Stimulated activated CD4-positive, alpha-beta T cell treated with anti-CD3 and anti-CD28 coated beads, Interleukin-15, amount 100 ng/mL, for 24 hours (primary cell): ENCODE results near the gene EEF1A1.
"Not testable (repeated sequence)": the region's sequence is repeated elsewhere in the genome, so short reads cannot be mapped to it uniquely, and the experiment has no call there.

Source experiments
- DNase-seq: peaks from one replicate; pipeline ENCODE4 v3.0.0-alpha.2; 2020

EEF1A1 gene

DNA sequence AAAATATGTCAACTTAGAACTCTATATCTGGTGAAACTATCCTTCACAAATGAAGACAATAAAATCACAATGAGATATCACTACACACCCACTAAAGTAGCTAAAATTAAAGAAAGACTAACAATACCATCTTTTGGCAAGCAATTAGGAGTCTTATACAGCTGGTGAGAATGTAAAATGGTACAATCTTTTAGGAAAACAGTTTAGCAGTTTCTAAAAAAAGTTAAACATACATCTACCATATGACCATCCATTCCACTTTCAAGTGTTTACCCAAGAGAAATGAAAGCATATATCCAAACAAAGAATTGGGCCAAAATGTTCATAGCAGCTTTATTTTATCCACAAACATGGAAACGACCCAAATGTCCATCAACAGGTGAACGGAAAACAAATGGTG, 13.8 kb upstream of the EEF1A1 start:
- DNase-seq, result no peak

DNA sequence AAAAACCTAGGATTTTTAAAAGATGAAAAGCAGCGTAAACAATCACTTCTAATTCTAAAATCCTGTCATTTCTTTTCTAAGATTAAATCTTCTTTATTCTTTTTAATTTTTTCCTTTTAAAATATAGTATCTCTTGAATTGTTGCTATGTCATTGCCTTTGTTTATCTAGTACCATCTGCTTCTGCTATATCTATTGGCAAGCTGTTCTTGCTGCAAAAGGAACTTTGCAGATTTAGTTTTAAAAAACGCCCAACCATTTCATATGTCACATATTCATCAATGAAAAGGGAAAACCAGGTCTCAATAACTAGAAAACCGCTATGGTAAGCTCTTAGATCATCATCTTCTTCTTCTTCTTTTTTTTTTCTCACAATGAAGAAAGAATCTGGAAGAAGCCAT, 11.5 kb upstream of the EEF1A1 start:
- no peak for DNase-seq

DNA sequence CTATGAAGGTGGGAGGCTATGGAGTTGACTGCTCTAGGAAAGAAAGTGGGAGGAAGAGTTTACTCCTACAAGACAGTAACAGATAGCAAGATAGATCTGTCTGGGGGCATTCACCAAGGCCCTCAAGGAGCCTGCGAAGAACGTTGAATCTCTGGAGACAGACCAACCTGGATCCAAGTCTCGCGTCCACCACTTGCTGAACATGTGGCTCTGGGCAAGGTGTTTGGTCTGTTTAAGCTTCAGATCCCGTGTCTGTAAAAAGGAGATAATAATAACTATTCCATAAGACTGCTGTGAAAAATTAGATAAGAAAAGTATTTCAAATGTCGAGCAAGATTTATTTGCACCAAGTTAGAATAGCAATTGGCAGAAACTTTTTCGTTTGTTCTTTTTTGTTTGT, 8.1 kb upstream of the EEF1A1 start:
- DNase-seq, result no peak

DNA sequence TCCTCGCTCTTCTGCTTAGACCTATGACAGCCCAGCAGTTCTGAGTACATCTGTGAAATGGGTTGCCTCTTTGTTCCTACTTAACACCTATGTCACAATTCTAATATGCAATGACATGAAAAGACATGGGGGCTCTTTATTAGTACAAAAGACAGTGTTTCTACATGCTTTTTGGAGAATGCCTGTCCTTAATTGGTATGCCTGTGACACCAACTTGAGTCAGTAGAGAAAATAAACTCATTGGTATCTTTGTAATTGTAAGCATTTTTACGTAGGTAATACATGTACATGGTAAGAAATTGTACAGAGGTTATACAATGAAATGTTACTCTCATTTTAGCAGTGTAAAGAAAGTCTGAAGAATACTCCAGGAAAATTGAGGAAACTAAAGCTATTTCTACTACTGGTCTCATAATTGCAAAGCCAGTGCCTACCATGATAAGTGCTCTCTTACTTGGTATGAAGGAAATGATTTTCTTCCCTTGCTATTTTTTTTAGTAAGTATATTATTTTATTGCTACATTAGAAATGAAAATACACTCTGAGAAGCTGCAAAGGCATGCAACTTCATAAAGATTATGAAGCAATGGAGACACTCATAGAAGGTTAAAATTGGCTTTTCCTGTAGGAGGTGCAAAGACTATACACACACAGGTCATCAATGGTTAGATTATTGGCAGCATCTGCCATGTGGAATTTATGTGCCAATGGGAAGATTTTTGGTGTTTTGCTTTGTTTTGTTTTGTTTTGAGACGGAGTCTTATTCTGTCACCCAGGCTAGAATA, 4.9 kb upstream of the EEF1A1 start:
- DNase-seq, result no peak

DNA sequence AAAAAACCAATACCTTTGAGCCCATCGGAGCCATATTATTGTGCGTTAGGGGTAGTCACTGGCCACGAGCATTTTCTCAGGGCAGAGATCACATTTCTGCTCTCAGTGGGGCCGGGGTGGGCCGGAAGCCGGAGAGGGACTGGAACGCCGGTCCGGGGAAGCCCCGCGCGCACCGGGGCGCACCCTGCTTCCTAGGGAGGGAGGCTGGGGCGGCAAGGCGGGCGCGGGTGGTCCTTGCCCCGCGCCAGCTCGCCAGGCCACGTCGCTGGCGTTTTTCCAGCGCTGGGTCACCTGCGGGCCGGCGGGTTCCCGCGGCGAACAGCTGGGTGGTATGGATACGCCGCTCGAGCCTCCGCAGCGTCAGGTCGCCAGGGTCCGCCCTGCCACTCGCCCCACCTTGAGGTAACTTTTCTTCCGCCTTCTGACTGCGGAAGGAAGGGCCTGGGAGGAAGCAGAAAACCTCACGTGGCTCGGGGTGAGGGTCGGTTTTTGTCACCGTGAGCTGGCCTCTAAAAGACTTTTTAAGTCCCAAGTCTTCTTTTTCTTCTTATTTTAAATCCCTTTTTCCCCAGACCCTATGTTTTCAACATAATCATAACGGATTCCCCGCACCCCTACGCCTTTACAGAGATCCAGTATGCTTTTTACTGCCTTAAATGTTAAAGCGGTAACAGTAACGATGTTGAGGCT, 2.7 kb upstream of the EEF1A1 start:
- peak; percentile 85 for DNase-seq

DNA sequence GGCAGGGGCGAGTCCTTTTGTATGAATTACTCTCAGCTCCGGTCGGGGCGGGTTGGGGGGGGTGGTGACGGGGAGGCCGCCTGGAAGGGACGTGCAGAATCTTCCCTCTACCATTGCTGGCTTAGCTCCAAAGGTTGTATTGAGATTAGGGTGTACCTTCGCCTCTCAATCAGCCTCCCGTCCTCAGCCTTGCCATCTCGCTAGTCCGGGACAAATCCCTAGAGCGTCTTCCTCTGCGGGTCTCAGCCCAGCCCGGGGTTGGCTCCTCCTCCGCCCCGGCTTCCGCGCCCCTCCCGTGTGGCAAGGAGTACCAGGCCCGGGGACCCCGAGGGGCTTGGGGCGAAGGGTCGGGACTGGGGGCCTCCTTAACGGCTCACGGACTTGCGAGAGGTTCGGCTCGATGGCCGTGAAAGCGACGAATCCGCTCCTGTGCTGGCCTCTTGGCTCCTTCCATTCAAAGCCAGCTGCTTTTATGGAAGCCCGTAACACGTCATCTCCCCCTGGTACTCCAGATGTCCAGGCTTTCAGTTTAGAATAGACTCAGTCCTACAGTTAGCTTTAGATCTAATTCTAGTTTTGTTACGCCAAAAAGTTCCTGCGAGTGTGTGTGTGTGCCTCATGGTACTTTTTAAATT, 636 bp upstream of the EEF1A1 start:
- peak; percentile 83 for DNase-seq

DNA sequence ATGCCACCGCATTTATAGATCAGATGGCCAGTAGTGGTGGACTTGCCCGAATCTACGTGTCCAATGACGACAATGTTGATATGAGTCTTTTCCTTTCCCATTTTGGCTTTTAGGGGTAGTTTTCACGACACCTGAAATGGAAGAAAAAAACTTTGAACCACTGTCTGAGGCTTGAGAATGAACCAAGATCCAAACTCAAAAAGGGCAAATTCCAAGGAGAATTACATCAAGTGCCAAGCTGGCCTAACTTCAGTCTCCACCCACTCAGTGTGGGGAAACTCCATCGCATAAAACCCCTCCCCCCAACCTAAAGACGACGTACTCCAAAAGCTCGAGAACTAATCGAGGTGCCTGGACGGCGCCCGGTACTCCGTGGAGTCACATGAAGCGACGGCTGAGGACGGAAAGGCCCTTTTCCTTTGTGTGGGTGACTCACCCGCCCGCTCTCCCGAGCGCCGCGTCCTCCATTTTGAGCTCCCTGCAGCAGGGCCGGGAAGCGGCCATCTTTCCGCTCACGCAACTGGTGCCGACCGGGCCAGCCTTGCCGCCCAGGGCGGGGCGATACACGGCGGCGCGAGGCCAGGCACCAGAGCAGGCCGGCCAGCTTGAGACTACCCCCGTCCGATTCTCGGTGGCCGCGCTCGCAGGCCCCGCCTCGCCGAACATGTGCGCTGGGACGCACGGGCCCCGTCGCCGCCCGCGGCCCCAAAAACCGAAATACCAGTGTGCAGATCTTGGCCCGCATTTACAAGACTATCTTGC, 725 bp downstream of the EEF1A1 start:
- peak; percentile 87 for DNase-seq

DNA sequence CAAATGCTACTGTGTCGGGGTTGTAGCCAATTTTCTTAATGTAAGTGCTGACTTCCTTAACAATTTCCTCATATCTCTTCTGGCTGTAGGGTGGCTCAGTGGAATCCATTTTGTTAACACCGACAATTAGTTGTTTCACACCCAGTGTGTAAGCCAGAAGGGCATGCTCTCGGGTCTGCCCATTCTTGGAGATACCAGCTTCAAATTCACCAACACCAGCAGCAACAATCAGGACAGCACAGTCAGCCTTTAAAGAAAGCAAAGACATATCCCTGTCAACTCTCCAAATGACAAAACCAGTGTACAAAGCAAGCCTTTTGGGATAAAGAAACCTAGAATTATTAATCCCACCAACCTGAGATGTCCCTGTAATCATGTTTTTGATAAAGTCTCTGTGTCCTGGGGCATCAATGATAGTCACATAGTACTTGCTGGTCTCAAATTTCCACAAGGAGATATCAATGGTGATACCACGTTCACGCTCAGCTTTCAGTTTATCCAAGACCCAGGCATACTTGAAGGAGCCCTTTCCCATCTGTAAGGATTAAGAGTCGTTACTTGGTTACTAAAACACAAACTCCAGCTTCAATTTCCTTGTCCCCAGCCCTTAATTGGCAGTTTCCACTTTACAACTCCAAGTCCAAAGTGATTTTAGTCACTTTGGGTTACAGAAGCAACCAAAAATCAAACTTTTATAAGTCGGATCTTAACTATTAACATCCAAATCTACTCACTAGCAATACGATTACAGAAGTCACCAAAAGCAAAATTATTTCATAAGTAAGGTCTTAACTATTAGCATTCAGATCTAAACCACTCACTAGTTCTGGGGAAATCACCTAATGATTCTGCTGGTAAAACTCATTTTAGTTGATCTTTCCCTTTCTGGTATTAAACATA, 1.6 kb downstream of the EEF1A1 start:
- not testable (repeated sequence) for DNase-seq

DNA sequence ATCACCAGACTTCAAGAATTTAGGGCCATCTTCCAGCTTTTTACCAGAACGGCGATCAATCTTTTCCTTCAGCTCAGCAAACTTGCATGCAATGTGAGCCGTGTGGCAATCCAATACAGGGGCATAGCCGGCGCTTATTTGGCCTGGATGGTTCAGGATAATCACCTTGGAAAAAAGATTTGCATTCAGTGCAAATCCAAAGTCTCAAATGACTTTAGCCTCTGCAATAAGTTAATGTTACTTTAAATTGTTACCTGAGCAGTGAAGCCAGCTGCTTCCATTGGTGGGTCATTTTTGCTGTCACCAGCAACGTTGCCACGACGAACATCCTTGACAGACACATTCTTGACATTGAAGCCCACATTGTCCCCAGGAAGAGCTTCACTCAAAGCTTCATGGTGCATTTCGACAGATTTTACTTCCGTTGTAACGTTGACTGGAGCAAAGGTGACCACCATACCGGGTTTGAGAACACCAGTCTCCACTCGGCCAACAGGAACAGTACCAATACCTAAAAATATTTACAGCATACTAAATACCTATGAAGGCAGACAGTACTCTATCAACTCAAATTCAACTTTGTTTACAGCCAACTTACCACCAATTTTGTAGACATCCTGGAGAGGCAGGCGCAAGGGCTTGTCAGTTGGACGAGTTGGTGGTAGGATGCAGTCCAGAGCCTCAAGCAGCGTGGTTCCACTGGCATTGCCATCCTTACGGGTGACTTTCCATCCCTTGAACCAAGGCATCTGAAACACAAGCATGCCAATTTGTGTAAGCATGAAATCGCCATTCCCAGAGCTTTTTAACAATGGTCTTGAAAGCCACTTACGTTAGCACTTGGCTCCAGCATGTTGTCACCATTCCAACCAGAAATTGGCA, 2.5 kb downstream of the EEF1A1 start:
- not testable (repeated sequence) for DNase-seq

DNA sequence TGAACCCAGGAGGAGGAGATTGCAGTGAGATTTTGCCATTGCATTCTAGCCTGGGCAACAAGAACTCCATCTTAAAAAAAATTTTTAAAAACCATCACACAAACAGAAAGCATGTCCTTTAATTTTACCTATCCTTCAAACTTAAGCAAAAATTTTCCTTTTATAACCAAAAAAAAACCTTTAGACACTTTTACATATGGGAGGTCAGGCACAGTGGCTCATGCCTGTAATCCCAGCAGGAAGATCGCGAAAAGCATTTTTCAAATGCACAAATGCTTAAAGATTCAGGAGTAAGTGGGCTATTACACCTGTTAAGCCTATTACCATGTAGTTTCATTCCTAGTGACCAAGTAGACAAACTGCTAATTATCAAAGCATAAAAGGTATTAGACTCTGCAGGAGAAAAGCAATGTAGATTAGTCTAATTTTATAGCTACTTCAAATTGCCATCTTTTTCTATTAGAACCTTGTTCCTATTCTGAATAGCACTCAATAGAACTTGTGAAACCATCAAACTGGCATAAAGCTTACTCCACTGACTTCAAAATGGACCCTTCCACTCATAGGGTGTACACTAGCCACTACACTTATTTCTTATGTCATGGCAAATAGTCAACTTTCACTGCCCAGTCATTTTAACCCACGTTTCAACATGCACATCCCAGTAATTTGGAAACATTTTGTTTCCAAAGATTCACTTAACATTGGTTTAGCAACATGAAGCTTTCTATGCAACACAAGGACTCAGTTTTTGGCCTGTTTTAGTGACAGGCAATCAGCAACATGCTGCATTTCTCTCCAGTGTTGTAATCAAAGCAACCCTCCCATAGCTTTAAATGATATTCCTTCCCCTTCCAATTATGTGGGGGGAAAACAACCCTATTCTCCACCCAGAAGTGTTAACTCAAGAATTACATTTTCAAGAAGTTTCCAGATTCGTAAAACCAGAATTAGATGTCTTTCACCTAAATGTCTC, 4.0 kb downstream of the EEF1A1 start:
- no peak for DNase-seq

DNA sequence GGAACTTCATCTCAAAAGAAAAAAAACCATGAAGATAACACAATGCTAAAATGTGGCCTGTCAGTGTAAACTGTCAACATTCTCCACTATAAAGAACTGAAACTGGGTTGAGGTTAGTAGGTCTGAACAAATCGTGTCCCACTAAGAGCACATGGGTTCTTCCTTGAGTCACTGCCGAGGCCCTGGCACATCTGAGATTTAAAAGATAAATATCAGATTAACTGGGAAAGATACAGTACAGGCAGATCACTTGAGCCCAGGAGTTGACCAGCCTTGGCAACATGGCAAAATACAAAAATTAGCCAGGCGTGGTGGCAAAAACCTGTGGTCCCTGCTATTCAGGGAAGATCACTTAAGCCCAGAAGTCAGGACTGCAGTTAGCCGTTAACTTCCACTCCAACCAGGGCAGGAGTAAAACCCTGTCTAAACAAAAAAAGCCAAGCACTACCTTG, 5.6 kb downstream of the EEF1A1 start:
- peak; percentile 50 for DNase-seq

DNA sequence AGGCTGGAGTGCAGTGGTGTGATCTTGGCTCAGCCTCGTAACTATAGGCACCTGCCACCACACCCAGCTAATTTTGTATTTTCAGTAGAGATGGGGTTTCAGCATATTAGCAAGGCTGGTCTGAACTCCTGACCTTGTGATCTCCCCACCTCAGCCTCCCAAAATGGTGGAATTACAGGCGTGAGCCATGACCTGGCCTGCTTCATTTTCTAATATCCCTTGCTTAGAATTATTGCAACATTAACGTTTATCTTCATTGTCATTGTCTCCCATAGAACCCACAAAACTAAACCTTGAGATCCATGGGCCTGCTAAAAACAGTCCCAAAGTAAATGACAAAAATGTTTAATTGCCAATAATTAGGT, 6.1 kb downstream of the EEF1A1 start:
- peak; percentile 57 for DNase-seq

DNA sequence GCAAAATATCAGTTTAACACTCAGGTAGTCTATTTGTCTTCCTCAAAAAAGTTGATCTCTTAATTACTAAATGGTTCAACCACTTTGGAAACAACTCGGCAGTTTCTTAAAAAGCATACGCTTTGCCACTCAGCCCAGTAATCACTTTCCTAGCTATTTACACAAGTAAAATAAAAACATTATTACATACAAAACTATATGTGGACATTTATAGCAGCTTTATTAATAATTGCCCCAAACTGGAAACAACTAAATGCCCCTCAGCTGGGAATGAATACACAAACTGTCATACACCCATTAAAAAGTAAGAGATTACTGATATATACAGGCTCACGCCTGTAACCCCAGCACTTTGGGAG, 7.4 kb downstream of the EEF1A1 start:
- DNase-seq, result no peak

DNA sequence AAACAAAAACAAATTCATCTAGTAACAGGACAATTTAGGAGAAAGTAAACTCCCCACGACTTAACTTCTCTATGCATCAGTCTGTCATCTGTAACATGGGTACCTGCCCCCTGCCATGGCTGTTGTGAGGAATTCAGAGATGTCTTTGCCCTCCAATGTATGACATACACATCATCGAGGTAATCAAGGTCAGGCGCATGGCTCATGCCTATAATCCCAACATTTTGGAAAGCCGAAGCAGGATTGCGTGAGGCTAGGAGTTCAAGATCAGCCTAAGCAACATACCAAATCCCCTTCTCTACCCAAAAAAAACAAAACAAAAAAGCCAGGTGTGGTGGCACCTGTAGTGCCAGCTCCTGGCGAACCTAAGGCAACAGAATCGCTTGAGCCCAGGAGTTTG, 9.0 kb downstream of the EEF1A1 start:
- no peak for DNase-seq

DNA sequence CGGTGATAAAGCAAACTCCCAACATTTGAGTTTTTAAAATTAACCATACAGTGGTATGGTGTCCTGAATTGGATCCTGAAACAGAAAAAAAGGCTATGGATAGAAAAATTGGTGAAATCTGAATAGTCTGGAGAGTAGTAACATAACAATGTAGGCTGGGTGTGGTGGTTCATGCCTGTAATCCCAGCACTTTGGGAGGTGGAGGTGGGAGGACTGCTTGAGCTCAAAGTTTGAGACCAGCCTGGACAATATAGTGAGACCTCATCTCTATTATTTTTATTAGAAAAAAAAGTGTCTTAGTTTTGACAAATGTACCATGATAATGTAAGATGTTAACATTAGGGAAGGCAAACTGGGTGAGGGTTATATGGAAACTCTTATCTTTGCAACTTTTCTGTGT, 11.0 kb downstream of the EEF1A1 start:
- no peak for DNase-seq

DNA sequence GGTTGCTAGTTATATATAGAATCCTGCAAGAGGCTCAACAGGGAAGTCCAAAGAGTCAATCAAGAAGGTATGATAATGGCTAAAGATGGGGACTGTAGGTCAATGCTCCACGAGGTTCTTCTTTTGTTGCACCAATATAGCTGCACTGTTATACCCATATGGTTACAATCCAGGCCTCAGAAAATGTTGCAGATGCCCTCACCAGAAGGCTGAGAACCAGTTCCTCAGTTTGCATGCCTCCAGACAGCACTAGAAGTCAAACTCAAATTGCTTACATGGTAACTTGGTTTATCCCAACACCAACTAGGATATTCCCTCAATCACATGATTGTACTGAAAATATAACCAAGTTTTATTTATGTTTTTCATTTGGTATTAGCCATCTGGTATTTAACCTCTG, 12.1 kb downstream of the EEF1A1 start:
- DNase-seq, result no peak

DNA sequence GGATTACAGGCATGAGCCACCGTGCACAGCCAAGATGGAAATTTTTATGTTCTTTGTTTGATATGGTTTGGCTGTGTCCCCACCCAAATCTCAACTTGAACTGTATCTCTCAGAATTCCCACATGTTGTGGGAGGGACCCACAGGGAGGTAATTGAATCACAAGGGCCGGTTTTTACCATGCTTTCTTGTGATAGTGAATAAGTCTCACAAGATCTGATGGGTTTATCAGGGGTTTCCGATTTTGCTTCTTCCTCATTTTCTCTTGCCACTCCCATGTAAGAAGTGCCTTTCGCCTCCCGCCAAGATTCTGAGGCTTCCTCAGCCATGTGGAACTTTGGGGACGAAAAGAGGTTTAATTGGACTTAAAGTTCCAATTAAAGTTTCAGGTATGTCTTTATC, 14.6 kb downstream of the EEF1A1 start:
- DNase-seq, result no peak

DNA sequence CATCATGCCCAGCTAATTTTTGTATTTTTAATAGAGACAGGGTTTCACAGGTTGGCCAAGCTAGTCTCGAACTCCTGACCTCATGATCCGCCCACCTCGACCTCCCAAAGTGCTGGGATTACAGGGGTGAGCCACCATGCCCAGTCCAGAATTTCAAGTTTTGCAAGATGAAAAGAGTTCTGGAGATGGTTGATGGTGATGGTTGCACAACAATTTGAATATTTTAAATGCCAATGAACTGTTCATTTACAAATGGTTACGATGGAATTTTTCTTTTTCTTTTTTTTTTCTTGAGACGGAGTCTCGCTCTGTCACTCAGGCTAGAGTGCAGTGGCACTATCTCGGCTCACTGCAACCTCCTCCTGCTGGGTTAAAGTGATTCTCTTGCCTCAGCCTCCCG, 15.1 kb downstream of the EEF1A1 start:
- not testable (repeated sequence) for DNase-seq

DNA sequence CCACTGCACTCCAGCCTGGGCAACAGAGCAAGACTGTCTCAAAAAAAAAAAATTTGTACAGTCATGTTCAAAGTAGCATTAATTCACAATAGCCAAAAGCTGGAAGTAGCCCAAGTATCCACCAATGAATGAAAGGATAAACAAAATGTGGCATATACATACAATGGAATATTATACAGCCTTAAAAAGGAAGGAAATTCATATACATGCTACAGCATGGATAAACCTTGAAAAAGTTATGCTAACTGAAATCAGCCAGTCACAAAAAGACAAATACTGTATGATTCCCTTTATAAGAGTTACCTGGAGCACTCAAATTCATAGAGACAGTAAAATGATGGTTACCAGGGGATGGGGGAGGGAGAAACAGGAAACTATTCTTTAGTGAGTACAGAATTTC, 15.7 kb downstream of the EEF1A1 start:
- DNase-seq, result no peak

DNA sequence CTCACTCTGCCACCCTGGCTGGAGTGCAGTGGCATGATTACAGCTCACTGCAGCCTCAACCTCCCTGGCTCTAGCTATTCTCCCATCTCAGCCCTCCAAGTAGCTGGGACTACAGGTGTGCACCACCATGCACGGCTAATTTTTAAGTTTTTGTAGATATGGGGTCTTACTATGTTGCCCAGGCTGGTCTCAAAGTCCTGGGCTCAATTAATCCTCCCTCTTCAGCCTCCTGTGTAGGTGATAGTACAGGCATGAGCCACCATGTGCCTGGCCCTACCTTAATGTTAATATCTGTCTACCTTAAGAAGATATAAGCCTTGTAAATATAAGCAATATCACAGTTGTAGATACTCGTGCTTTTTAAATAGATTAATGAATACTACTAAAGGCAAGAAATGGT, 16.7 kb downstream of the EEF1A1 start:
- DNase-seq, result no peak
